ENCODE results near the gene PDGFB. TPM values are rescaled to one million over a fixed set of nuclear protein-coding genes. Genes with fewer than 3 reads are reported as not detected.

The PDGFB gene
- total RNA-seq, 1 experiment from 2014 or later, result 78.0 TPM

GRCh38 chr22:39173787-39174497 is 70.8 kb downstream of the PDGFB start:
- H3K9me3 ChIP-seq (ENCODE audit: control insufficient read depth, insufficient read depth, low read depth, low read length), result no peaks in the 10 kb centered on the region
- H3K4me1 ChIP-seq (ENCODE audit: control insufficient read depth, insufficient read depth, low read length), result peaks cover 71% of the 10 kb centered on the region
- DNase-seq (ENCODE audit: low read depth, low spot score) (no peak), ATAC-seq (no peak)
- peak overlapping the region; percentile 97 for H3K27ac ChIP-seq (ENCODE audit: low read length)
- H3K36me3 ChIP-seq (ENCODE audit: control insufficient read depth, insufficient read depth, low read length), result no peaks in the 10 kb centered on the region
- no peaks in the 10 kb centered on the region for H3K27me3 ChIP-seq (ENCODE audit: control insufficient read depth, insufficient read depth, low read length)
- BruUV-seq (replicated peaks), result no TSS peak
- no peak overlapping the region for H3K4me3 ChIP-seq (ENCODE audit: low read depth in 2 of 2, low read length in 2 of 2)
- in situ Hi-C loops (cut with HindIII; ENCODE audit: low pct_unique_long_range_greater_than_20kb, low sequenced_read_pairs), result no loop called here
- intact Hi-C loops (cut with micrococcal nuclease; ENCODE audit: unreplicated experiment), result loop anchor here (5.0 kb wide), 2 partner anchors 58 to 138 kb away; no protein-coding TSS in a partner anchor
- CTCF ChIA-PET, result interaction anchor here (0.5 to 0.9 kb wide), 3 partner anchors 42 to 136 kb away, joined by 3 to 12 read pairs (median 3); no protein-coding TSS in a partner anchor
- no peak for TF ChIP-seq SIN3A (IDR thresholded peaks at IDR 0.05; ENCODE audit: borderline replicate concordance, insufficient read depth, low read depth, low read length)
- TF ChIP-seq, protein P1, sequence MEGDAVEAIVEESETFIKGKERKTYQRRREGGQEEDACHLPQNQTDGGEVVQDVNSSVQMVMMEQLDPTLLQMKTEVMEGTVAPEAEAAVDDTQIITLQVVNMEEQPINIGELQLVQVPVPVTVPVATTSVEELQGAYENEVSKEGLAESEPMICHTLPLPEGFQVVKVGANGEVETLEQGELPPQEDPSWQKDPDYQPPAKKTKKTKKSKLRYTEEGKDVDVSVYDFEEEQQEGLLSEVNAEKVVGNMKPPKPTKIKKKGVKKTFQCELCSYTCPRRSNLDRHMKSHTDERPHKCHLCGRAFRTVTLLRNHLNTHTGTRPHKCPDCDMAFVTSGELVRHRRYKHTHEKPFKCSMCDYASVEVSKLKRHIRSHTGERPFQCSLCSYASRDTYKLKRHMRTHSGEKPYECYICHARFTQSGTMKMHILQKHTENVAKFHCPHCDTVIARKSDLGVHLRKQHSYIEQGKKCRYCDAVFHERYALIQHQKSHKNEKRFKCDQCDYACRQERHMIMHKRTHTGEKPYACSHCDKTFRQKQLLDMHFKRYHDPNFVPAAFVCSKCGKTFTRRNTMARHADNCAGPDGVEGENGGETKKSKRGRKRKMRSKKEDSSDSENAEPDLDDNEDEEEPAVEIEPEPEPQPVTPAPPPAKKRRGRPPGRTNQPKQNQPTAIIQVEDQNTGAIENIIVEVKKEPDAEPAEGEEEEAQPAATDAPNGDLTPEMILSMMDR (IDR thresholded peaks at IDR 0.05), result no peak
- TF ChIP-seq POLR2AphosphoS5 (IDR thresholded peaks at IDR 0.05; ENCODE audit: low read depth, low read length), result no peak
- TF ChIP-seq, protein P2, sequence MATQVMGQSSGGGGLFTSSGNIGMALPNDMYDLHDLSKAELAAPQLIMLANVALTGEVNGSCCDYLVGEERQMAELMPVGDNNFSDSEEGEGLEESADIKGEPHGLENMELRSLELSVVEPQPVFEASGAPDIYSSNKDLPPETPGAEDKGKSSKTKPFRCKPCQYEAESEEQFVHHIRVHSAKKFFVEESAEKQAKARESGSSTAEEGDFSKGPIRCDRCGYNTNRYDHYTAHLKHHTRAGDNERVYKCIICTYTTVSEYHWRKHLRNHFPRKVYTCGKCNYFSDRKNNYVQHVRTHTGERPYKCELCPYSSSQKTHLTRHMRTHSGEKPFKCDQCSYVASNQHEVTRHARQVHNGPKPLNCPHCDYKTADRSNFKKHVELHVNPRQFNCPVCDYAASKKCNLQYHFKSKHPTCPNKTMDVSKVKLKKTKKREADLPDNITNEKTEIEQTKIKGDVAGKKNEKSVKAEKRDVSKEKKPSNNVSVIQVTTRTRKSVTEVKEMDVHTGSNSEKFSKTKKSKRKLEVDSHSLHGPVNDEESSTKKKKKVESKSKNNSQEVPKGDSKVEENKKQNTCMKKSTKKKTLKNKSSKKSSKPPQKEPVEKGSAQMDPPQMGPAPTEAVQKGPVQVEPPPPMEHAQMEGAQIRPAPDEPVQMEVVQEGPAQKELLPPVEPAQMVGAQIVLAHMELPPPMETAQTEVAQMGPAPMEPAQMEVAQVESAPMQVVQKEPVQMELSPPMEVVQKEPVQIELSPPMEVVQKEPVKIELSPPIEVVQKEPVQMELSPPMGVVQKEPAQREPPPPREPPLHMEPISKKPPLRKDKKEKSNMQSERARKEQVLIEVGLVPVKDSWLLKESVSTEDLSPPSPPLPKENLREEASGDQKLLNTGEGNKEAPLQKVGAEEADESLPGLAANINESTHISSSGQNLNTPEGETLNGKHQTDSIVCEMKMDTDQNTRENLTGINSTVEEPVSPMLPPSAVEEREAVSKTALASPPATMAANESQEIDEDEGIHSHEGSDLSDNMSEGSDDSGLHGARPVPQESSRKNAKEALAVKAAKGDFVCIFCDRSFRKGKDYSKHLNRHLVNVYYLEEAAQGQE (IDR thresholded peaks at IDR 0.05; ENCODE audit: insufficient read depth in 1 of 2, low read depth in 2 of 2, low read length in 1 of 2), result no peak
- TF ChIP-seq TCF7L2 (IDR thresholded peaks at IDR 0.05; ENCODE audit: low read depth, low read length), result no peak
- POLR2A ChIA-PET, result no interaction called here

Other genes with a start within 250 kb of the PDGFB start
- gene APOBEC3C, start 230.7 kb downstream of the PDGFB start, total RNA-seq (2021; ENCODE audit: unreplicated experiment), result 12.7 TPM
- gene APOBEC3D, start 223.9 kb downstream of the PDGFB start, total RNA-seq (2021; ENCODE audit: unreplicated experiment), result 3.3 TPM
- 7.7 TPM for gene APOBEC3F, start 204.1 kb downstream of the PDGFB start, total RNA-seq (2021; ENCODE audit: unreplicated experiment)
- 4.8 TPM for gene APOBEC3G, start 167.7 kb downstream of the PDGFB start, total RNA-seq (2021; ENCODE audit: unreplicated experiment)
- not detected for gene APOBEC3H, start 147.7 kb downstream of the PDGFB start, total RNA-seq (2021; ENCODE audit: unreplicated experiment)
- 14.5 TPM for gene CBX7, start 92.3 kb downstream of the PDGFB start, total RNA-seq (2021; ENCODE audit: unreplicated experiment)
- 885 TPM for gene RPL3, start 74.6 kb upstream of the PDGFB start, total RNA-seq (2021; ENCODE audit: unreplicated experiment)
- gene SYNGR1, start 105.0 kb upstream of the PDGFB start, total RNA-seq (2021; ENCODE audit: unreplicated experiment), result 17.8 TPM
- 18.9 TPM for gene TAB1, start 154.8 kb upstream of the PDGFB start, total RNA-seq (2021; ENCODE audit: unreplicated experiment)
- gene MGAT3, start 212.0 kb upstream of the PDGFB start, total RNA-seq (2021; ENCODE audit: unreplicated experiment), result 0.57 TPM